Thoracic aorta (tissue), 2 donors: ENCODE measurements around the gene CATSPERE. TPM values are rescaled to one million over a fixed set of nuclear protein-coding genes. Genes with fewer than 3 reads are reported as not detected.

Source experiments
- ATAC-seq: fragments of 150-250 bp; one replicate; pipeline ENCODE4 v1.8.0; 2017; ENCODE audit warnings: low read depth; ENCODE audit not compliant: insufficient number of reproducible peaks, low FRiP score
- DNase-seq: peaks from one replicate; pipeline ENCODE4 v3.0.0-alpha.2; 2020; ENCODE audit warnings: low spot score
- H3K27ac ChIP-seq, 2 donors: fragments of 200-600 bp; sonication (generic); 1 replicate in 1 of 2; 2 replicates in 1 of 2; pipeline ENCODE4 v1.5.1; 2016; ENCODE audit warnings: mild to moderate bottlenecking in 2 of 2, moderate library complexity in 2 of 2
- H3K27me3 ChIP-seq: fragments of 200-600 bp; sonication (generic); replicated peaks from 2 replicates; pipeline ENCODE4 v1.6.0; 2016; ENCODE audit warnings: mild to moderate bottlenecking; ENCODE audit not compliant: insufficient read depth
- H3K36me3 ChIP-seq: fragments of 200-600 bp; sonication (generic); one replicate; pipeline ENCODE4 v1.5.1; 2016
- H3K4me1 ChIP-seq, 2 donors: fragments of 200-600 bp; sonication (generic); 1 replicate in 1 of 2; 2 replicates in 1 of 2; pipeline versions ENCODE4 v1.5.1 to v1.6.0; 2016; ENCODE audit warnings: low read depth in 2 of 2, mild to moderate bottlenecking in 1 of 2; ENCODE audit not compliant: control insufficient read depth in 1 of 2
- H3K4me3 ChIP-seq: fragments of 200-600 bp; sonication (generic); 2 replicates; pipeline ENCODE4 v1.5.1; 2016; ENCODE audit warnings: mild to moderate bottlenecking
- H3K9me3 ChIP-seq: fragments of 200-600 bp; sonication (generic); 2 replicates; pipeline ENCODE4 v1.5.1; 2016
- total RNA-seq, 2 donors: library from RNA; depleted of rRNA; stranded (reverse); fragments of >200 nt; gene quantifications; one replicate each; pipeline versions ENCODE4 v1.1.0 to v1.2.3, GENCODE V29; 2016
- TF ChIP-seq, protein P1 (sequence below): fragments of 200-600 bp; sonication (generic); IDR thresholded peaks from one replicate; pipeline ENCODE4 v1.5.1; 2019; ENCODE audit warnings: antibody characterized with exemption

The CATSPERE gene
- total RNA-seq, 2 donors from 2014 or later: 0.14 to 1.3 TPM

DNA sequence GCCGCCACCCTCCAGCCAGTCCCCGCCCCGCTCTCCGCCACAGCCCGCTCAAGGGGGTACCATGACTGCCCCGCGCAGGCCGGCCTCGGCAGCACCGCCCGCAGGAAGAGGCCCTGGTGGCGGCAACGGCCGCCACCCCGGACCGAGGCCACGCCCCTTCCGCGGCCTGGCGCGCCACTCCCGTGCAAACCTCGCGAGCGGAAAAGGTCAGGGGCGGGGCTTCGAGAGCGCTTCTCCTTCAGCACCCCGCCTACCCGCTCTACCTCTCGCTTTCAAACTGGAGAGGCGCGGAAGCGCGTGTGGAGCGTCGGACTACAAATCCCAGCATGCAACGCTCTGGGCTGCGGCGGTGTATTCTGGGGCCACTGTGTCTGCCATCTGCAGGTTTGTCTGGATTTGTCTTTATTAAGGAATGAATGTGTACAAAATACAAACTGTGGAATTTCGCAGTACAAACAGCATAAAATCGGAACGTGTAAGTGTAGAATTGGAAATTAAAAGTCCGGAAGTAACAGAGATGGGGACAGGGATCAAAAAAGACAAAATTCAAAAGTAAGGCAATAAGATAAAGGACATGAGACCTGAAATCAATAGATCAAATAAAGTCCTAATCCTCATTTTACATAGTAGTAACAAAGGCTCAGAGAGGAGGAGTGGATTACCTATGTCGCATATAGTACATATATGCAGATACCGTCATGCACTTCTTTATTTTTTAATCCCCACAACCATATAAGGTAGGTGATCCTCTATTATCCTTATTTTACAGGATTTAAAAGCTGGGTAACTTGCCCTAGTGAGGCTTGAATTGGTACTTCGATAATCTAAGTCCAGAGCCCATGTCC lies 8.9 kb upstream of the CATSPERE start:
- Histone ChIP-seq H3K27ac (peak overlapping the region; percentile 94 to 97), H3K27me3 (no peaks in the 10 kb centered on the region), H3K36me3 (no peaks in the 10 kb centered on the region), H3K4me1 (peaks cover 15 to 40% of the 10 kb centered on the region in 2 donors), H3K4me3 (peak overlapping the region; percentile 96), H3K9me3 (no peaks in the 10 kb centered on the region)
- TF ChIP-seq, protein P1, sequence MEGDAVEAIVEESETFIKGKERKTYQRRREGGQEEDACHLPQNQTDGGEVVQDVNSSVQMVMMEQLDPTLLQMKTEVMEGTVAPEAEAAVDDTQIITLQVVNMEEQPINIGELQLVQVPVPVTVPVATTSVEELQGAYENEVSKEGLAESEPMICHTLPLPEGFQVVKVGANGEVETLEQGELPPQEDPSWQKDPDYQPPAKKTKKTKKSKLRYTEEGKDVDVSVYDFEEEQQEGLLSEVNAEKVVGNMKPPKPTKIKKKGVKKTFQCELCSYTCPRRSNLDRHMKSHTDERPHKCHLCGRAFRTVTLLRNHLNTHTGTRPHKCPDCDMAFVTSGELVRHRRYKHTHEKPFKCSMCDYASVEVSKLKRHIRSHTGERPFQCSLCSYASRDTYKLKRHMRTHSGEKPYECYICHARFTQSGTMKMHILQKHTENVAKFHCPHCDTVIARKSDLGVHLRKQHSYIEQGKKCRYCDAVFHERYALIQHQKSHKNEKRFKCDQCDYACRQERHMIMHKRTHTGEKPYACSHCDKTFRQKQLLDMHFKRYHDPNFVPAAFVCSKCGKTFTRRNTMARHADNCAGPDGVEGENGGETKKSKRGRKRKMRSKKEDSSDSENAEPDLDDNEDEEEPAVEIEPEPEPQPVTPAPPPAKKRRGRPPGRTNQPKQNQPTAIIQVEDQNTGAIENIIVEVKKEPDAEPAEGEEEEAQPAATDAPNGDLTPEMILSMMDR: peak; percentile 54
- DNase-seq: peak; percentile 98
- ATAC-seq: peak; percentile 93

DNA sequence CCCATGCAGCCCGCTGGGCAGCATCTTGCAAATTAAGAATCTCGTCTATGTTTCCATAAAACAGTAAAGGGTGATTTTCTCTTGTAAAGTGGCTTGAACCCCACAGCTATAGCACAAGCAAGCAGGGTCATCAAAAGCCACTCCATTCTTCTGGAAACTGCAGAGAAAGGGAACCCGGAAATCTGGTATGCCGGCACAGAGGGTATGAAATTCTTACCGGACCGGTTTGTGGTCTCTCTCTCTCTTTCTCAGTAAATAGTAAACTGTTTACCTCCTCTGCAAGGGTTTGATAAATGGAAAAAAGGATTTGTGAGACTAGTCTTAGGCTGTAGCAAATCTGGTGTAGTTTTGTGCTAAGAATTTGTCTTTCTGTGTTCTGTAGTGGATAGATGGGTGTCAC lies 6.7 kb upstream of the CATSPERE start:
- peaks cover 10 to 18% of the 10 kb centered on the region in 2 donors for H3K4me1 ChIP-seq
- TF ChIP-seq, protein P1: no peak
- ATAC-seq (no peak), DNase-seq (no peak)
- H3K36me3 ChIP-seq: no peaks in the 10 kb centered on the region
- H3K4me3 ChIP-seq: no peak overlapping the region
- H3K27ac ChIP-seq: no peak overlapping the region
- no peaks in the 10 kb centered on the region for H3K9me3 ChIP-seq
- no peaks in the 10 kb centered on the region for H3K27me3 ChIP-seq

DNA sequence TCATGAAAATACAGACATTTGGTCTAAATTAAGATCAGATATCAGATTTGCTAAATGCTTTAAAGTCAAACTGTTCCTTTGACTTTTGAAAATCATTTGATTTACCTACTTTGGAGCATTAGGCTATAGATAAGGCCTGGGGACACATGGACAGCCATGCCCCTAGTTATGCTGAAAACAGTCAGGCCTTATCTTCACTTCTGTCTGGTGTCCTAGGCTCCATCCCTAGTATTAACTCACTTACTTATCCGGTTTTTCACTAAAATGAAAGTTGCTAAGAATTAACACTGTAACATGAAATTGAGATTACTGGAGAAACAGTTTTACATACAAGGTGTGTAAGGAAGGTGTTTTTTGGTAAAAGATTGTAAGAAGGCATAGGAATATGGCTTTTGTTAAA lies 4.5 kb upstream of the CATSPERE start:
- no peak overlapping the region for H3K4me3 ChIP-seq
- DNase-seq (no peak), ATAC-seq (no peak)
- H3K36me3 ChIP-seq: no peaks in the 10 kb centered on the region
- TF ChIP-seq, protein P1: no peak
- H3K9me3 ChIP-seq: no peaks in the 10 kb centered on the region
- no peaks in the 10 kb centered on the region for H3K27me3 ChIP-seq
- H3K4me1 ChIP-seq: peaks cover 0 to 9% of the 10 kb centered on the region in 2 donors
- H3K27ac ChIP-seq: no peak overlapping the region

DNA sequence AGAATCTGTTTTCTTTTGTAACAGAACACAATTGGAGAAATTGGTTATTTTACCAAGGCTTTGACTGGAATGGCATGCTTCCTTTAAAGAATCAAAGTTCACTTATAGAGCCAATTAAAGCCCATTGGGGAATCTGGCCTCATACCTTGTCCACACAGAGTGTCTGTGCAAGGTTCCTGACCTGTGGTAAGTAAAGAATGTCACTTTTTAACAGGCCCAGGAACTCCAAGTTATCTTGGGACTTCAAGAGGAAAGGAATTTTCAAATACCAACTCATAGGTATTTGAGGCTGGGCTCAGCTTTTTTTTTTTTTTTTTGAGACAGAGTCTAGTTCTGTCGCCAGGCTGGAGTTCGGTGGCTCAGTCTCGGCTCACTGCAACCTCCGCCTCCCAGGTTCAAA lies 2.3 kb upstream of the CATSPERE start:
- no peaks in the 10 kb centered on the region for H3K27me3 ChIP-seq

DNA sequence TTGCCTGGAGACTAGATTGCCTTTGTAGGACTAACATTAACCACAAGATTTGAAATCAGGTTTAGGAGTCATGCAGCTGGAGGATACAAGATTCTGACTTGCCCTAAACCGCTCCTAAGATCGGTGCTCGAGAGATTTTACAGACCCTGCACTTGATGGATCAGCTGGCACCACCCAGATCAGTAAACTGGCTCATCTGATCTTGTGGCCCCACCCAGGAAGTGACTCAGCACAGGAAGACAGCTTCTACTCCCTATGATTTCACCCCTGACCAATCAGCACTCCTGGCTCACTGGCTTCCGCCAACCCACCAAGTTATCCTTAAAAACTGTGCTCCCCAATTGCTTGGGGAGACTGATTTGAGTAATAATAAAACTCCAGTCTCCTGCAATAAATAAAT lies 876 bp upstream of the CATSPERE start:
- H3K27me3 ChIP-seq: no peaks in the 10 kb centered on the region
- H3K4me3 ChIP-seq: no peak overlapping the region
- H3K27ac ChIP-seq: peak overlapping the region in 1 of 2 donors; percentile 89
- peaks cover 0 to 4% of the 10 kb centered on the region in 2 donors for H3K4me1 ChIP-seq
- ATAC-seq (no peak), DNase-seq (no peak)
- TF ChIP-seq, protein P1: no peak
- no peaks in the 10 kb centered on the region for H3K9me3 ChIP-seq
- H3K36me3 ChIP-seq: no peaks in the 10 kb centered on the region

More for the DNA sequence above, 2.3 kb upstream of the CATSPERE start:
- H3K9me3 ChIP-seq: no peaks in the 10 kb centered on the region
- ATAC-seq (no peak), DNase-seq (no peak)
- H3K4me1 ChIP-seq: peaks cover 0 to 4% of the 10 kb centered on the region in 2 donors
- no peak overlapping the region for H3K27ac ChIP-seq
- no peaks in the 10 kb centered on the region for H3K36me3 ChIP-seq
- TF ChIP-seq, protein P1: no peak
- no peak overlapping the region for H3K4me3 ChIP-seq
